ENCODE data around the gene SLC4A7. TPM values are rescaled to one million over a fixed set of nuclear protein-coding genes. Genes with fewer than 3 reads are reported as not detected.

Gene SLC4A7
- total RNA-seq, 4 donors from 2014 or later, result 20.3 to 44.0 (median 31.7) TPM

- 97% methylated on average over 6 of the region's 6 CpGs for WGBS
- no peak overlapping the region for H3K4me3 ChIP-seq
- no peak for DNase-seq (ENCODE audit: extremely low spot score)
- H3K9me3 ChIP-seq, result no peaks in the 10 kb centered on the region
- TF ChIP-seq POLR2AphosphoS5 (IDR thresholded peaks at IDR 0.05) (no peak), EP300 (IDR thresholded peaks at IDR 0.05) (no peak), POLR2A (IDR thresholded peaks at IDR 0.05; ENCODE audit: low read depth) (no peak)
- TF ChIP-seq, protein P1, sequence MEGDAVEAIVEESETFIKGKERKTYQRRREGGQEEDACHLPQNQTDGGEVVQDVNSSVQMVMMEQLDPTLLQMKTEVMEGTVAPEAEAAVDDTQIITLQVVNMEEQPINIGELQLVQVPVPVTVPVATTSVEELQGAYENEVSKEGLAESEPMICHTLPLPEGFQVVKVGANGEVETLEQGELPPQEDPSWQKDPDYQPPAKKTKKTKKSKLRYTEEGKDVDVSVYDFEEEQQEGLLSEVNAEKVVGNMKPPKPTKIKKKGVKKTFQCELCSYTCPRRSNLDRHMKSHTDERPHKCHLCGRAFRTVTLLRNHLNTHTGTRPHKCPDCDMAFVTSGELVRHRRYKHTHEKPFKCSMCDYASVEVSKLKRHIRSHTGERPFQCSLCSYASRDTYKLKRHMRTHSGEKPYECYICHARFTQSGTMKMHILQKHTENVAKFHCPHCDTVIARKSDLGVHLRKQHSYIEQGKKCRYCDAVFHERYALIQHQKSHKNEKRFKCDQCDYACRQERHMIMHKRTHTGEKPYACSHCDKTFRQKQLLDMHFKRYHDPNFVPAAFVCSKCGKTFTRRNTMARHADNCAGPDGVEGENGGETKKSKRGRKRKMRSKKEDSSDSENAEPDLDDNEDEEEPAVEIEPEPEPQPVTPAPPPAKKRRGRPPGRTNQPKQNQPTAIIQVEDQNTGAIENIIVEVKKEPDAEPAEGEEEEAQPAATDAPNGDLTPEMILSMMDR (IDR thresholded peaks at IDR 0.05), result no peak
- H3K27me3 ChIP-seq, result no peaks in the 10 kb centered on the region
- no peak overlapping the region for H3K27ac ChIP-seq (replicated peaks in 1 of 4)
- H3K36me3 ChIP-seq, result no peaks in the 10 kb centered on the region
- peaks cover 14 to 31% (median 25%) of the 10 kb centered on the region in 4 donors for H3K4me1 ChIP-seq
- intact Hi-C loops (cut with DNase I), result no loop called here
Observed at GRCh38 chr3:27526614-27527315, 42.6 kb upstream of the SLC4A7 start.

DNA sequence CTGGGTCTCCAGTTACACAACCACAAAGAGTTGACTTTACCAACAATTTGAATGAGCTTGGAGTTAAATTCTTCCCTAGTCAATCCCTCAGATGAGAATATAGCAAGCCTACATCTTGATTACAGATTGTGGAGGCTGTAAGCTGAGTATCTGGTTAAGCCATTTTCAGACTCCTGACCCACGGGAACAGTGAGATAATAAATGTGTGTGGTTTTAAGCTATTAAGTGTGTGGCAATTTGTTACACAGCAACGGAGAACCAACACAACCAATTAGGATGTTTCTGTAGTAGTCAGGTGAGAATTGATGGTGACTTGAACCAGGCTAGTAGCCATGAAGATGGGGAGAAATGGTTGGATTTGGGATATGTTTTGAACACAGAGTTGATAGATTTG, 37.7 kb upstream of the SLC4A7 start:
- no peak overlapping the region for H3K4me3 ChIP-seq
- intact Hi-C loops (cut with DNase I), result no loop called here
- H3K9me3 ChIP-seq, result no peaks in the 10 kb centered on the region
- H3K27me3 ChIP-seq, result no peaks in the 10 kb centered on the region
- peak overlapping the region; percentile 18 to 62 (median 52) for H3K27ac ChIP-seq (replicated peaks in 1 of 4)
- WGBS, result 80% methylated on average over 2 of the region's 2 CpGs
- DNase-seq (ENCODE audit: extremely low spot score), result no peak
- TF ChIP-seq POLR2A (IDR thresholded peaks at IDR 0.05; ENCODE audit: low read depth) (no peak), POLR2AphosphoS5 (IDR thresholded peaks at IDR 0.05) (no peak), EP300 (IDR thresholded peaks at IDR 0.05) (no peak)
- TF ChIP-seq, protein P1 (IDR thresholded peaks at IDR 0.05), result no peak
- H3K4me1 ChIP-seq, result peaks cover 19 to 43% (median 34%) of the 10 kb centered on the region in 4 donors
- H3K36me3 ChIP-seq, result no peaks in the 10 kb centered on the region

GRCh38 chr3:27521179-27521871, 37.1 kb upstream of the SLC4A7 start:
- no peak for DNase-seq (ENCODE audit: extremely low spot score)
- Histone ChIP-seq H3K4me1 (peaks cover 19 to 43% (median 34%) of the 10 kb centered on the region in 4 donors), H3K36me3 (no peaks in the 10 kb centered on the region), H3K27ac (replicated peaks in 1 of 4) (peak overlapping the region; percentile 18 to 62 (median 52)), H3K4me3 (no peak overlapping the region), H3K27me3 (no peaks in the 10 kb centered on the region), H3K9me3 (no peaks in the 10 kb centered on the region)
- intact Hi-C loops (cut with DNase I), result no loop called here
- TF ChIP-seq, protein P1 (IDR thresholded peaks at IDR 0.05), result no peak
- peak; percentile 74 to 78 for TF ChIP-seq POLR2AphosphoS5 (IDR thresholded peaks at IDR 0.05)
- 33% methylated on average over 5 of the region's 5 CpGs for WGBS

DNA sequence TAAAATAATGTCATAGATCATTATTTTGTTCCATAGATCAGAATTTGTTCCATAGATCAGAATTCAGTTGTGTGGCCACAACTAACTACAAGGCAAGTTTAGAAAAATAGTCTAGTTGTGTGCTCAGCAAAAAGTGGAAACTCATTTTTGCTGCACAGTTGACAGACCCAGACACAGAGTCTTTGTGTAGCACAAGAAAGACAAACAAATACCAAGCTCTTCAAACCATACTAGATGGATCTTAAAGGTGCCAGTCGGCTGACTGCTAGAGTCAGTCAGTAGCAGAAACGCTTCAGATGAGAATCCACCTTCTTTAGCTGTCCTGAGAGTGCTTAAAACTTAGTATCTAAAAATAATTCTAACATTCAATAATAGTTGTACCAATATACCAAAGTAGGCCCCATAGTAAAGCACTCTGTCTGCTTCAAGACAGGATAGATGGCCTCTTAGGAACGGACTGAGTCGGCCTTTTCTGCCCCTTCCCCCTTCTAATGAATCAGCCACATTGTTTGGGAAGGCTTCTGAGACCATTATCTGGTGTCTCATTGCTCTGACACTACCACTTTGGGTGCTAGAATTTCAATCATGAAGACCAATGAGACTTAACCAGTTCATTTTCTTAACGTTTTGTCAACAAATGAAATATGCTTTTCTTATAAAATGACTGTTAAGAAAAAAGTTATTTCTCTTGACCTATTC, 27.7 kb upstream of the SLC4A7 start:
- TF ChIP-seq, protein P1 (IDR thresholded peaks at IDR 0.05), result no peak
- TF ChIP-seq POLR2AphosphoS5 (IDR thresholded peaks at IDR 0.05), result no peak
- no peak for TF ChIP-seq EP300 (IDR thresholded peaks at IDR 0.05)
- no peak for TF ChIP-seq POLR2A (IDR thresholded peaks at IDR 0.05; ENCODE audit: low read depth)
- H3K4me1 ChIP-seq, result no peaks in the 10 kb centered on the region
- no peaks in the 10 kb centered on the region for H3K9me3 ChIP-seq
- 61% methylated on average over 5 of the region's 5 CpGs for WGBS
- no peaks in the 10 kb centered on the region for H3K27me3 ChIP-seq
- DNase-seq (ENCODE audit: extremely low spot score), result no peak
- intact Hi-C loops (cut with DNase I), result no loop called here
- no peaks in the 10 kb centered on the region for H3K36me3 ChIP-seq
- no peak overlapping the region for H3K27ac ChIP-seq (replicated peaks in 1 of 4)
- no peak overlapping the region for H3K4me3 ChIP-seq
